Measurements from ENCODE around the gene MTHFD1L.

The MTHFD1L gene

DNA sequence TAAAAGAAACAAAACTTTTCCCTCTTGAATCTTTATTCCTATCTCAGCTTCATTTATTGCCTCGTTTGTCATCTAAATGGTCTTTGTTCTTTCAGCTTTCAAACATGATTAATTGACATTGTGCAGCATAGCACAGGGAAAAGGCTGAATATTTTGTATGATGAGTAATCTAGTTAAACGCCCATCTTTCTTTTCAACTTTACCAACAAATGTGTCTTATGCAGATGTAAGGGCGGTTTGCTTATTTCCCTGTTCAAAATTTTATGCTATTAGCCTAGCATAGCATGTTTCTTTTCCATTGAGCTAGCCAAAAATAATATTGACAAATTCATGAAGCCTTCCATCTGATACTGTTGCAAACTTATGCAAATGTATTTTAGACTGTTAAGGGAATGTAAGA lies 197.8 kb downstream of the MTHFD1L start:
- no peak overlapping the region for H3K4me3 ChIP-seq (ENCODE audit: insufficient read length, low read depth)
- no peaks in the 10 kb centered on the region for H3K27me3 ChIP-seq (ENCODE audit: insufficient read depth, insufficient read length)
- TF ChIP-seq SUZ12 (IDR thresholded peaks at IDR 0.05; ENCODE audit: extremely low read depth, insufficient read depth, insufficient read length) (no peak), ZNF274 (IDR thresholded peaks at IDR 0.05; ENCODE audit: low read depth, low read length) (no peak), YY1 (IDR thresholded peaks at IDR 0.05; ENCODE audit: insufficient read depth, insufficient read length) (no peak)
- H3K9ac ChIP-seq (ENCODE audit: insufficient read length, low read depth) = no peak overlapping the region
- H3K9me3 ChIP-seq (ENCODE audit: insufficient read depth, low read length) = no peaks in the 10 kb centered on the region
- H3K4me1 ChIP-seq (ENCODE audit: insufficient read depth, insufficient read length) = peaks cover 2% of the 10 kb centered on the region
- H3K36me3 ChIP-seq (ENCODE audit: insufficient read depth, insufficient read length, low read length) = peaks cover 4% of the 10 kb centered on the region
- no peak for DNase-seq (ENCODE audit: low read depth, low spot score)

DNA sequence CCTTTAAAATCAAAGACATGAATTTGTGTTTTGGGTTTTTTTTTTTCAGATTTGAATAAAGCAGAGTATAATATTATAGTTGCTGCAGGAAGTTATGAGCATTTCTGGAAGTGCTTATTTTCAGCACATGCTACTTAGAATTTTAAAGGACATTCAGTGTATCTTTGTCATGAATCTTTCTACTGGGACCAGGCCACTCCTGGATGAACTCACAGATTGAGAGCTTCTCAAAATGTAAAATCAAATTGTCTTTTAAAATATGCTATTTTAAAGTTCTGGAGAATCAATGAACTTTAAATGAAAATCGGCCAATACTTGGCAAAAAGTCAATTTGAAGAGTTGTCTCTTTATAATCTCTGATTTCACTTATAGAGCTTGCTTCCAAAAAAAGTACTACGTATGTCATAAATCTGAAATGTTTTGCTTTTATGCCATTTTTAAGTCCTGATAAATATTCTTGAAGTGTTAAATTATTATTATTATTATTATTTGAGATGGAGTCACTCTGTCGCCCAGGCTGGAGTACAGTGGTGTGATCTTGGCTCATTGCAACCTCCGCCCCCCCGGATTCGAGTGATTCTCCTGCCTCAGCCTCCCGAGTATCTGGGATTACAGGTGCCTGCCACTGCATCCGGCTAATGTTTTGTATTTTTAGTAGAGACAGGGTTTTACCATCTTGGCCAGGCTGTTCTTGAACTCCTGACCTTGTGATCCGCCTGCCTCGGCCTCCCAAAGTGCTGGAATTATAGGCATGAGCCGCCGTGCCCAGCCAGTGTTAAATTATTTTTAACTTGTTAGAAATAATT lies 198.5 kb downstream of the MTHFD1L start:
- H3K36me3 ChIP-seq (ENCODE audit: insufficient read depth, insufficient read length, low read length) = peaks cover 4% of the 10 kb centered on the region
- no peak for DNase-seq (ENCODE audit: low read depth, low spot score)
- no peaks in the 10 kb centered on the region for H3K9me3 ChIP-seq (ENCODE audit: insufficient read depth, low read length)
- H3K9ac ChIP-seq (ENCODE audit: insufficient read length, low read depth) = no peak overlapping the region
- H3K4me1 ChIP-seq (ENCODE audit: insufficient read depth, insufficient read length) = peaks cover 2% of the 10 kb centered on the region
- TF ChIP-seq YY1 (IDR thresholded peaks at IDR 0.05; ENCODE audit: insufficient read depth, insufficient read length) = no peak
- TF ChIP-seq SUZ12 (IDR thresholded peaks at IDR 0.05; ENCODE audit: extremely low read depth, insufficient read depth, insufficient read length) = no peak
- no peak for TF ChIP-seq ZNF274 (IDR thresholded peaks at IDR 0.05; ENCODE audit: low read depth, low read length)
- H3K27me3 ChIP-seq (ENCODE audit: insufficient read depth, insufficient read length) = no peaks in the 10 kb centered on the region
- no peak overlapping the region for H3K4me3 ChIP-seq (ENCODE audit: insufficient read length, low read depth)

DNA sequence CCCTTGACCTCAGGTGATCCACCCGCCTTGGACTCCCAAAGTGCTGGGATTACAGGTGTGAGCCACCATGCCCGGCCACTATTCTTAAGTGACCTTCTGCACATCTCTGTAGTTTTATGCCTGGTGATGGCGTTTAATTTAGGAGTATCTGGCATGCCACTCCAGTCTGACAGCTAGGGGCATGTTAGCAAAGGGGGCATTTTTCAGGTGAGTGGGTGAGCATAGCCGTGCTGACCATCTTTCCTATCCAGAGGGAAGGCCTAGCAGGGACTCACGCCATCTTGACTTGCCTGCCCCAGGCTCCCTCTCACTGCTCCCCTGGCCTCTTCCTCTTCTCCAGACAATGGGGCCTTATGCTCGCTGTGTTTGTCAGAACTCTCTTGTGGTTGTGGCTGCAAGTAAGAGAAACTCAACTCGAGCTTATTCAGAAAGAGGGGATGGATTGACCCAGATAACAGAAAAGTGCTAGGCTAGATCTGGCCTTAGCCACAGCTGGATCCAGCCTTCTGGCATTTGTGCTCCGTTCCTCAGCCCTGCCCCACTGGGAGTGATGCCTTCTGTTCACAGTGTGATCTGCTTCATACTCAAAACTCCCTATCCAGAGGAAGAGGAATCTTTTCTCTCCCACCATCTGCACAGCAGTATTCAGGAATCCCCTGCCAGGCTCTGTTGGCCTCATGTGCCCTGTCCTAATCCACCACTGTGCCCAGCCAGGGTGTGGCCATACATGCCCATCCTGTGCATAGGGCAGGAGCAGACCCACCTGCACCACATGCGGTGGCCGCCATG lies 199.7 kb downstream of the MTHFD1L start:
- TF ChIP-seq SUZ12 (IDR thresholded peaks at IDR 0.05; ENCODE audit: extremely low read depth, insufficient read depth, insufficient read length) (no peak), YY1 (IDR thresholded peaks at IDR 0.05; ENCODE audit: insufficient read depth, insufficient read length) (no peak), ZNF274 (IDR thresholded peaks at IDR 0.05; ENCODE audit: low read depth, low read length) (no peak)
- H3K27me3 ChIP-seq (ENCODE audit: insufficient read depth, insufficient read length) = no peaks in the 10 kb centered on the region
- peaks cover 4% of the 10 kb centered on the region for H3K36me3 ChIP-seq (ENCODE audit: insufficient read depth, insufficient read length, low read length)
- H3K9me3 ChIP-seq (ENCODE audit: insufficient read depth, low read length) = no peaks in the 10 kb centered on the region
- H3K4me3 ChIP-seq (ENCODE audit: insufficient read length, low read depth) = no peak overlapping the region
- no peak overlapping the region for H3K9ac ChIP-seq (ENCODE audit: insufficient read length, low read depth)
- no peaks in the 10 kb centered on the region for H3K4me1 ChIP-seq (ENCODE audit: insufficient read depth, insufficient read length)
- DNase-seq (ENCODE audit: low read depth, low spot score) = no peak

DNA sequence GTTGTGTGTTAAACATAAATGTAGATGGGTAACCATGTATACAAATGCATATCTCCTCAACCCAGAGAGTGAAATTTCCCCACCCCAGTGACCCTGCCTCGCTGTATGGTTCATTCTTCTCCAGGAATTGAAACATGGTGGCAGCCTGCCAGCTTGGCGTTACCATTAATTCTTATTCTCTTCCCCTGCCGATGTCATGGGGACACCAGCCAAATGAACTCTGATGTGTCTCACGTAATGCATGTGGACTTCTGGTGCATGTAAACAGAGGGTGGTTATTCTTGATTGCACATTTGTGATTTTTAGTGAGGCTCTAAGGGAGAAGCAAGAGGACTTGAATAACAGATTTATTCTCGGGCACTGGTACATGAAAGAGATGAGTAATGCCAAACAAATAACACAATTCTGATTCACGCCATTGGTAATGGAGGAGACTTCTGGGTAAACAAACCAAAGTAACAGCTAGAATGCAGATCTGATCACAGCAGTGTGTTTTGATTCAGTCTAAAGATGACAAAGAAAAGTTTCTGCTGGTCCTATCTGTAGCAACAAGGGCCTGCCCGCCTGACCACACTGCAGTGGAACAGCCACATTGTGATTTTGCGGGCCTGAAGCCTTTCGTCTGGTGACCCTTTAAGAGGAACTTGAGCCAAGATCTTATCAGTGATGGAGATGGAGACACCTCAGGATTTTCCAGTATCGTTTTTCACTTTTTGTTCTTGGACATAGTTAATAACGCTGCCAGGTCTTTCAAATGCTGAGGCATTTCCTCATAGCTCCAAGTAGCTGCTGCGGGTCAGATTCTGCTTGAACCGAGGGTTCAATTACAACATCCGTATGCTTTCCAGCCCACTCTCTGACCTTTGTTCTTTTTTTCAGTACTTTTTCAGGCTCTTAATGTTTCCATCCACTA lies 202.4 kb downstream of the MTHFD1L start:
- no peak overlapping the region for H3K9ac ChIP-seq (ENCODE audit: insufficient read length, low read depth)
- no peak for DNase-seq (ENCODE audit: low read depth, low spot score)
- H3K4me3 ChIP-seq (ENCODE audit: insufficient read length, low read depth) = no peak overlapping the region
- H3K4me1 ChIP-seq (ENCODE audit: insufficient read depth, insufficient read length) = no peaks in the 10 kb centered on the region
- TF ChIP-seq YY1 (IDR thresholded peaks at IDR 0.05; ENCODE audit: insufficient read depth, insufficient read length) (no peak), ZNF274 (IDR thresholded peaks at IDR 0.05; ENCODE audit: low read depth, low read length) (no peak), SUZ12 (IDR thresholded peaks at IDR 0.05; ENCODE audit: extremely low read depth, insufficient read depth, insufficient read length) (no peak)
- H3K9me3 ChIP-seq (ENCODE audit: insufficient read depth, low read length) = no peaks in the 10 kb centered on the region
- no peaks in the 10 kb centered on the region for H3K27me3 ChIP-seq (ENCODE audit: insufficient read depth, insufficient read length)
- H3K36me3 ChIP-seq (ENCODE audit: insufficient read depth, insufficient read length, low read length) = peaks cover 4% of the 10 kb centered on the region

DNA sequence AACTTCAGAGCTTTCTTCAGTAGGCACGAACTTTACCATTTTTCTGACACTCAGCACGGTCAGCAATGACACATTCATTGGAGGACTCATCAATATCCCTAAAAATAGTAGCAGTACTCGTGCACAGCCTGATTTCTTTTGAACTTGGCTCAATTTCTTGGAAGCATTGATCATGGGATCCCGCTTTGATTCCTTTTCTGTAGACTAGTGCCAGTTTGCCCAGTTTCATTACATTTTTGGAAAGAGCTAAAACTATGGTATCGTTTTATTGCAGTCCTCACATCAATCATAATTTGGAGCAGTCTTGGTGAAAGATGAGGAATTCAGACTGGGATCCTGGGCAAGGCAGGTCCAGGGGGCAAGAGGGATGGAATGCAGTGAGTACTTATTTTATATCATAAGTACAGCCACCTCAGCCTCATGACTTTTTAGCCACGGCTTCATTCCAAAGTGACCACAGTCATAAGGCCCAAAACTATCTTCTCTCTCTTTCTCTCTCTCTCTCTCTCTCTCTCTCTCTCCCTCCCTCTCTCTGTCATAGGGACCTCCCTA lies 203.3 kb downstream of the MTHFD1L start:
- H3K36me3 ChIP-seq (ENCODE audit: insufficient read depth, insufficient read length, low read length) = peaks cover 4% of the 10 kb centered on the region
- no peaks in the 10 kb centered on the region for H3K27me3 ChIP-seq (ENCODE audit: insufficient read depth, insufficient read length)
- TF ChIP-seq ZNF274 (IDR thresholded peaks at IDR 0.05; ENCODE audit: low read depth, low read length) = no peak
- TF ChIP-seq YY1 (IDR thresholded peaks at IDR 0.05; ENCODE audit: insufficient read depth, insufficient read length) = no peak
- no peak for TF ChIP-seq SUZ12 (IDR thresholded peaks at IDR 0.05; ENCODE audit: extremely low read depth, insufficient read depth, insufficient read length)
- no peak overlapping the region for H3K9ac ChIP-seq (ENCODE audit: insufficient read length, low read depth)
- no peaks in the 10 kb centered on the region for H3K9me3 ChIP-seq (ENCODE audit: insufficient read depth, low read length)
- no peak for DNase-seq (ENCODE audit: low read depth, low spot score)
- H3K4me1 ChIP-seq (ENCODE audit: insufficient read depth, insufficient read length) = no peaks in the 10 kb centered on the region
- no peak overlapping the region for H3K4me3 ChIP-seq (ENCODE audit: insufficient read length, low read depth)

DNA sequence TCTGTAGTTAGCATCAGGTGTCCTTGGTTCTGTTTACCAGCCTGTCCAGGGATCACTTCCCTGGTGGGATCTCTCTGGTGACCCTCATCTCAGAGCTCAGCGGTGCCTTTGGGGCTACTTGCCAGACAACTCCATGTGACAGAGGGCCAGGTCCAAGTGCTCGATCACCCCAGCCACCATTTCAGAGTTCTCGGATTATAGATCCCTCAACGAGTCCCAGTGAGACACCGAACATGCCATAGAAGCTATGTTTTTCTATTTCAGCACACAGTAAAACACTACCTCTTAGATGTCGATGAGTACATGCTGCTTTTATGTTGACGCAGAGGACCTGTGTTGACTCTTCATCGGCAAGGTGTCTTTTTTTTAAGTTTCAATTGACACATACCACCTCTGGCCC lies 204.1 kb downstream of the MTHFD1L start:
- H3K36me3 ChIP-seq (ENCODE audit: insufficient read depth, insufficient read length, low read length) = peaks cover 4% of the 10 kb centered on the region

More for the DNA sequence above, 204.1 kb downstream of the MTHFD1L start:
- Histone ChIP-seq H3K4me3 (ENCODE audit: insufficient read length, low read depth) (no peak overlapping the region), H3K9me3 (ENCODE audit: insufficient read depth, low read length) (peaks cover 2% of the 10 kb centered on the region; the same call in 1 of the 2 replicates), H3K9ac (ENCODE audit: insufficient read length, low read depth) (no peak overlapping the region), H3K4me1 (ENCODE audit: insufficient read depth, insufficient read length) (no peaks in the 10 kb centered on the region), H3K27me3 (ENCODE audit: insufficient read depth, insufficient read length) (no peaks in the 10 kb centered on the region)
- TF ChIP-seq SUZ12 (IDR thresholded peaks at IDR 0.05; ENCODE audit: extremely low read depth, insufficient read depth, insufficient read length) = no peak
- no peak for TF ChIP-seq YY1 (IDR thresholded peaks at IDR 0.05; ENCODE audit: insufficient read depth, insufficient read length)
- TF ChIP-seq ZNF274 (IDR thresholded peaks at IDR 0.05; ENCODE audit: low read depth, low read length) = no peak
- no peak for DNase-seq (ENCODE audit: low read depth, low spot score)

Measured in NT2/D1 (cell line).